Measurements from ENCODE around the gene ALDH1L1. TPM values are rescaled to one million over a fixed set of nuclear protein-coding genes. Genes with fewer than 3 reads are reported as not detected.

ALDH1L1 gene
- total and polyA plus RNA-seq, 2 of the 8 experiments (the other 6 are each of a cell fraction or from before 2014, with no cell fraction given): 0.98 to 1.6 TPM

DNA sequence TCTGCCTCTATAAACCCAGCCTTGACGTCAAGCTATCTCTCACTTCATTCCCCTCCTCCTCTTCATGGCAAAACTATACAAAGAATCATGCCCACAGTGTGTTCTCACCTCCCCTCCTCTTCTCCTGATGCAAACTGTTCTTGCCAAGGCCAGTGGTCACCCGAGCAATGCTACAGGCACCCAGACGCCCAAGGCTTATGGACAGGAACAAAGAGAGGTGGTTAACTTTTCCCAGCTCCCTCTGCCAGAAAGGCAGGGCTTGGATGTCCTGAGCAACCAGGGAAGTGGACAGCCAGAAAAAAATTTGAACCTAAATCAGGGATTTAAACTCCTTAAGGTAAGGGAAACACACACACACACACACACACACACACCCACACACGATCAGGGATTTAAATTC is 101.5 kb downstream of the ALDH1L1 start:
- H3K4me1 ChIP-seq (replicated peaks in 1 of 4; ENCODE audit: control insufficient read depth in 3 of 4, insufficient read depth in 4 of 4, low read length in 3 of 4): no peaks in the 10 kb centered on the region
- DNase-seq (ENCODE audit: low read depth in 1 of 2, low spot score in 2 of 2): no peak
- WGBS, 2 experiments (ENCODE audit: extremely low coverage in 1 of 2, insufficient coverage in 1 of 2, insufficient read length in 1 of 2, insufficient replicate concordance in 2 of 2, low coverage in 1 of 2, low lambda C conversion rate in 2 of 2, missing lambda C conversion rate in 1 of 2): 85% methylated on average over 4 of the region's 4 CpGs; no CpG with 5 or more reads in 1 of the 2 experiments

More for the DNA sequence above, 101.5 kb downstream of the ALDH1L1 start:
- no peak overlapping the region for H2BK15ac ChIP-seq (ENCODE audit: low read length)
- H3K23ac ChIP-seq (ENCODE audit: insufficient read length): no peak overlapping the region
- H3K23me2 ChIP-seq (ENCODE audit: low read depth, low read length): peaks cover 4% of the 10 kb centered on the region; the same call in 1 of the 2 replicates
- FAIRE-seq: no peak
- no peak overlapping the region for H2BK5ac ChIP-seq (ENCODE audit: low read depth, low read length)
- H2AFZ ChIP-seq (ENCODE audit: low read length): no peak overlapping the region
- TF ChIP-seq POLR2A (IDR thresholded peaks at IDR 0.05; ENCODE audit: control extremely low read depth in 1 of 2, low read depth in 2 of 2, low read length in 2 of 2) (no peak), SRF (IDR thresholded peaks at IDR 0.05; ENCODE audit: low read depth, low read length) (no peak), RFX5 (IDR thresholded peaks at IDR 0.05; ENCODE audit: borderline replicate concordance, low read depth, low read length) (no peak), EGR1 (IDR thresholded peaks at IDR 0.05; ENCODE audit: borderline replicate concordance, low read depth, low read length) (no peak), RXRA (IDR thresholded peaks at IDR 0.05; ENCODE audit: insufficient read depth, low read depth, low read length) (no peak), SP2 (IDR thresholded peaks at IDR 0.05; ENCODE audit: low read length) (no peak), SUZ12 (IDR thresholded peaks at IDR 0.05; ENCODE audit: low read length) (no peak), SIRT6 (IDR thresholded peaks at IDR 0.05; ENCODE audit: low read length) (no peak), CHD1 (IDR thresholded peaks at IDR 0.05; ENCODE audit: low read depth, low read length) (no peak), SP1 (IDR thresholded peaks at IDR 0.05; ENCODE audit: low read depth, low read length) (no peak), ATF2 (IDR thresholded peaks at IDR 0.05; ENCODE audit: low read length) (no peak)
- TF ChIP-seq, protein P1, sequence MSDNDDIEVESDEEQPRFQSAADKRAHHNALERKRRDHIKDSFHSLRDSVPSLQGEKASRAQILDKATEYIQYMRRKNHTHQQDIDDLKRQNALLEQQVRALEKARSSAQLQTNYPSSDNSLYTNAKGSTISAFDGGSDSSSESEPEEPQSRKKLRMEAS (IDR thresholded peaks at IDR 0.05): no peak
- no peaks in the 10 kb centered on the region for H3K36me3 ChIP-seq (ENCODE audit: control insufficient read depth in 2 of 4, insufficient read depth in 4 of 4, low read length in 3 of 4)
- no peak overlapping the region for H3K4ac ChIP-seq (replicated peaks; ENCODE audit: insufficient read length, low read depth, low read length)
- H3K4me3 ChIP-seq (ENCODE audit: extremely low read depth in 1 of 4, insufficient read depth in 2 of 4, low read depth in 3 of 4, low read length in 4 of 4): no peak overlapping the region
- H3K4me2 ChIP-seq (ENCODE audit: insufficient read depth in 1 of 2, low read depth in 2 of 2, low read length in 2 of 2): no peak overlapping the region
- H2BK12ac ChIP-seq (ENCODE audit: low read depth, low read length): no peak overlapping the region
- H3K27ac ChIP-seq (ENCODE audit: low read depth, low read length): no peak overlapping the region
- H3K18ac ChIP-seq (ENCODE audit: extremely low read depth, low read length): no peak overlapping the region
- no peak overlapping the region for H3K14ac ChIP-seq (ENCODE audit: insufficient read length)
- no peak overlapping the region for H3K9ac ChIP-seq (replicated peaks in 1 of 4; ENCODE audit: extremely low read depth in 1 of 4, low read depth in 3 of 4, low read length in 3 of 4)
- no peaks in the 10 kb centered on the region for H3K27me3 ChIP-seq (replicated peaks in 1 of 4; ENCODE audit: control insufficient read depth in 3 of 4, extremely low read depth in 1 of 4, insufficient read depth in 3 of 4, low read length in 3 of 4)
- H4K5ac ChIP-seq (ENCODE audit: insufficient read length, low read depth, low read length): no peak overlapping the region
- no peak overlapping the region for H2BK20ac ChIP-seq (ENCODE audit: low read length)
- no peak overlapping the region for H2BK120ac ChIP-seq (replicated peaks; ENCODE audit: low read depth, low read length)
- no peak overlapping the region for H2AK5ac ChIP-seq (ENCODE audit: low read depth, low read length)
- H4K91ac ChIP-seq (replicated peaks; ENCODE audit: insufficient read length, low read length): no peak overlapping the region
- CTCF ChIA-PET (ENCODE audit: partially characterized antibody): interaction anchor here (0.6 to 1.3 kb wide), 4 partner anchors 11 to 54 kb away, joined by 3 to 4 read pairs (median 3); no protein-coding TSS in a partner anchor
- no peak overlapping the region for H4K8ac ChIP-seq (ENCODE audit: extremely low read depth, insufficient read depth, low read length)
- H3K79me2 ChIP-seq (ENCODE audit: control insufficient read depth in 1 of 2, insufficient read depth in 2 of 2, low read length in 2 of 2): no peaks in the 10 kb centered on the region
- H3K79me1 ChIP-seq (ENCODE audit: low read depth, low read length): no peaks in the 10 kb centered on the region
- H3K9me3 ChIP-seq (ENCODE audit: insufficient read depth in 2 of 2, low read depth in 1 of 2, low read length in 1 of 2): no peaks in the 10 kb centered on the region
- no peak overlapping the region for H3K56ac ChIP-seq (replicated peaks; ENCODE audit: insufficient read length, low read depth, low read length)
- no peaks in the 10 kb centered on the region for H4K20me1 ChIP-seq (replicated peaks in 1 of 2; ENCODE audit: control insufficient read depth in 1 of 2, insufficient read depth in 2 of 2, low read length in 2 of 2)
- POLR2A ChIA-PET (ENCODE audit: partially characterized antibody): interaction anchor here (0.6 to 0.9 kb wide), 2 partner anchors 9 to 444 kb away, joined by 3 read pairs; no protein-coding TSS in a partner anchor
